Osteoblast (primary cell): Measurements from ENCODE around the gene AUP1. TPM values are rescaled to one million over a fixed set of nuclear protein-coding genes. Genes with fewer than 3 reads are reported as not detected.
A peak's percentile ranks its signal among the peaks of the same experiment; 100 is the strongest.

Source experiments
- DNase-seq: peaks from one replicate; pipeline ENCODE4 v3.0.0; 2011; ENCODE audit warnings: low spot score, mixed read lengths; ENCODE audit not compliant: insufficient read length; ENCODE audit errors: missing footprints
- H2AFZ ChIP-seq: 2 replicates; pipeline ENCODE4 v1.6.0; 2011; ENCODE audit warnings: mild to moderate bottlenecking, low read length
- H3K27ac ChIP-seq: 2 replicates; pipeline ENCODE4 v1.5.1; 2011; ENCODE audit warnings: mild to moderate bottlenecking, low read depth, low read length, moderate library complexity
- H3K27me3 ChIP-seq: 2 replicates; pipeline ENCODE4 v1.6.0; 2012; ENCODE audit warnings: mild to moderate bottlenecking, control low read depth, inconsistent platforms, low read length, moderate library complexity; ENCODE audit not compliant: insufficient read depth
- H3K36me3 ChIP-seq: 2 replicates; pipeline ENCODE4 v1.5.1; 2011; ENCODE audit warnings: mild to moderate bottlenecking, low read length, control low read depth, moderate library complexity; ENCODE audit not compliant: insufficient read depth
- H3K4me1 ChIP-seq: 2 replicates; pipeline ENCODE4 v1.5.1; 2011; ENCODE audit warnings: mild to moderate bottlenecking, low read length, control low read depth, moderate library complexity; ENCODE audit not compliant: insufficient read depth
- H3K4me2 ChIP-seq: 2 replicates; pipeline ENCODE4 v1.6.0; 2011; ENCODE audit warnings: mild to moderate bottlenecking, low read length; ENCODE audit not compliant: insufficient read depth
- H3K4me3 ChIP-seq: fragments of 200-600 bp; sonication (generic); 3 replicates; pipeline ENCODE4 v1.5.1; 2012; ENCODE audit warnings: mild to moderate bottlenecking, low read length, inconsistent platforms; ENCODE audit not compliant: insufficient read depth
- H3K79me2 ChIP-seq: 2 replicates; pipeline ENCODE4 v1.6.0; 2012; ENCODE audit warnings: mild to moderate bottlenecking, low read length, control low read depth, inconsistent platforms; ENCODE audit not compliant: insufficient read depth
- H3K9me3 ChIP-seq: 2 replicates; pipeline ENCODE4 v1.5.1; 2011; ENCODE audit warnings: low read depth, low read length, control low read depth
- H4K20me1 ChIP-seq: 2 replicates; pipeline ENCODE4 v1.6.0; 2012; ENCODE audit warnings: mild to moderate bottlenecking, low read length, control low read depth; ENCODE audit not compliant: insufficient read depth
- CTCF ChIP-seq: IDR thresholded peaks from 2 replicates; pipeline ENCODE4 v1.5.1; 2011; ENCODE audit warnings: mild to moderate bottlenecking, low read depth, low read length, moderate library complexity; ENCODE audit errors: extremely low read depth
- total RNA-seq: library from RNA; depleted of rRNA; stranded (reverse); fragments of >200 nt; gene quantifications from 2 replicates; pipeline ENCODE4 v1.2.3, GENCODE V29; 2012

The AUP1 gene
- total RNA-seq, 1 donor = 82.9 TPM

DNA sequence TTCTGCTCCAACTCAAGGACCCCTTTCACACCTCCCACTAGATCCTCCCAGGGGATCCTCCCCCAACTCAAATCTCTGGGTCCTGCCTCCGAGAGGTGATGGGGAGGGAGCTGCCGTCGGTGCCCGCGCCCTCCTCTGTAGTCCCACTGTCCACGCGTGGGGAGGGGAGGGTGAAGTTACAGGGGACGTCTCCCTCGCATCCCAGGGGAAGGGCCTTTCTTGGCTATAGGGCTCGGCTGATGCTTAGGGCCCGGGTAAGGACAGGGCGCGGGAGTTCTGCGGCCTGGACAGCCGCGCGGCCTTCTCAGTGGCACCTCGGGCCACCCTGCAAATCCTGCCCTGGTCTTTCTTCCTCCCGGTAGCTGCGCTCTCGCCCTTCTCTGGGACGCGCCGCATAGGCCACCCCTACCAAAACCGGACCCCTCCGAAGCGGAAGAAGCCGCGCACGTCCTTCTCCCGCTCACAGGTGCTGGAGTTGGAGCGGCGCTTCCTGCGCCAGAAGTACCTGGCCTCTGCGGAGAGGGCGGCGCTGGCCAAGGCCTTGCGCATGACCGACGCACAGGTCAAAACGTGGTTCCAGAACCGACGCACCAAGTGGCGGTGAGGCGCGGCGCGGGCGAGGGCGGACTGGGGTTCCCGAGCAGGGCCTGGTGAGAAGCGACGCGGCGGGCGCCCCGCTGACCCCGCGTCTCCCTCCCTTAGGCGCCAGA is 14.1 kb downstream of the AUP1 start:
- TF ChIP-seq CTCF = no peak
- H4K20me1 ChIP-seq = no peaks in the 10 kb centered on the region
- peaks cover 94% of the 10 kb centered on the region for H3K27me3 ChIP-seq
- H3K79me2 ChIP-seq = no peaks in the 10 kb centered on the region
- no peak overlapping the region for H3K4me3 ChIP-seq
- no peaks in the 10 kb centered on the region for H3K36me3 ChIP-seq
- H3K9me3 ChIP-seq = no peaks in the 10 kb centered on the region
- peaks cover 6% of the 10 kb centered on the region for H3K4me1 ChIP-seq
- peak; percentile 77 for DNase-seq
- no peak overlapping the region for H2AFZ ChIP-seq
- H3K4me2 ChIP-seq = no peak overlapping the region
- no peak overlapping the region for H3K27ac ChIP-seq

- H3K4me2 ChIP-seq = no peak within 1 kb of the TSS
- peak; percentile 86 for DNase-seq
- peaks cover 6% of the 10 kb centered on the region for H3K4me1 ChIP-seq
- H3K36me3 ChIP-seq = no peaks in the 10 kb centered on the region
- no peaks in the 10 kb centered on the region for H3K9me3 ChIP-seq
- no peaks in the 10 kb centered on the region for H4K20me1 ChIP-seq
- H3K79me2 ChIP-seq = no peaks in the 10 kb centered on the region
- H3K27ac ChIP-seq = no peak within 1 kb of the TSS
- H3K4me3 ChIP-seq = no peak within 1 kb of the TSS
- peaks cover 86% of the 10 kb centered on the region for H3K27me3 ChIP-seq
- no peak within 1 kb of the TSS for H2AFZ ChIP-seq
- TF ChIP-seq CTCF = no peak
These were observed 14.9 kb downstream of the AUP1 start, which contains the start of gene TLX2 for GRCh38 chr2:74514368-74515270. TLX2 (plus strand) TSS chr2:74514450; CDS start chr2:74514807, 357 bp downstream.

GRCh38 chr2:74513605-74514367 is 15.7 kb downstream of the AUP1 start:
- H3K79me2 ChIP-seq = no peaks in the 10 kb centered on the region
- no peak overlapping the region for H3K4me2 ChIP-seq
- no peak overlapping the region for H2AFZ ChIP-seq
- no peak overlapping the region for H3K4me3 ChIP-seq
- peak; percentile 90 for DNase-seq
- no peaks in the 10 kb centered on the region for H3K36me3 ChIP-seq
- no peaks in the 10 kb centered on the region for H4K20me1 ChIP-seq
- TF ChIP-seq CTCF = no peak
- H3K9me3 ChIP-seq = no peaks in the 10 kb centered on the region
- H3K27ac ChIP-seq = no peak overlapping the region
- peaks cover 78% of the 10 kb centered on the region for H3K27me3 ChIP-seq
- peaks cover 6% of the 10 kb centered on the region for H3K4me1 ChIP-seq
